Umbilical cord (tissue), 2 donors: ENCODE results near the gene KARS1. TPM values are rescaled to one million over a fixed set of nuclear protein-coding genes. Genes with fewer than 3 reads are reported as not detected.

ENCODE experiments used
- DNase-seq: peaks from one replicate; pipeline ENCODE4 v3.0.0-alpha.2; 2015; ENCODE audit warnings: low spot score
- total RNA-seq: library from RNA; depleted of rRNA; stranded (reverse); fragments of >200 nt; gene quantifications from one replicate; pipeline ENCODE4 v1.2.3, GENCODE V29; 2014; ENCODE audit warnings: low replicate concordance; ENCODE audit not compliant: insufficient read depth

KARS1 gene
- total RNA-seq, result 92.7 TPM

GRCh38 chr16:75647492-75648264 lies at the start of gene KARS1, which contains the start of gene TERF2IP:
Gene KARS1 (minus strand): TSS chr16:75647665. CDS start chr16:75647639, 26 bp downstream.
Gene TERF2IP (plus strand): TSS chr16:75647773. CDS start chr16:75647883, 110 bp downstream.
- peak; percentile 97 for DNase-seq

DNA sequence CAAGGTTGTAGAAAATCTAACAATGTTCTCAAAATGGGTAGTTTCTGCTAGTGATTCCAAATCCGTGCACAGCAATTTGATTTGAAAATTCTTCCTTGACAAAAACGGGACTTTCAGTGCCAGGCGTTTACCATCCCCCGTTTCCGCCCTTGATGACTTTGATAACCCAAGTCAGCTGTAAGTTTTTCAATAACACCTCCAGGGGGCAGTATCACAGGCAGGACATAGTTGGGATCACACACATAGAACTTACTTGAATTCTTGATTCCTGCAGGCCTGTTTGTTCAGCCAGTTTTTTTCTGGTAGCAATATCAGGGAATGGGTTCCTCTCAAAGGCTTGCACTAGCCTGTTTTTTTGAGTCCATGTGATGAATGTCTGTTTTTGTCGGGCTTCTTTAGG lies 48.2 kb upstream of the KARS1 start:
- DNase-seq, result no peak

GRCh38 chr16:75687361-75687760 lies 39.9 kb upstream of the KARS1 start:
- DNase-seq, result no peak

DNA sequence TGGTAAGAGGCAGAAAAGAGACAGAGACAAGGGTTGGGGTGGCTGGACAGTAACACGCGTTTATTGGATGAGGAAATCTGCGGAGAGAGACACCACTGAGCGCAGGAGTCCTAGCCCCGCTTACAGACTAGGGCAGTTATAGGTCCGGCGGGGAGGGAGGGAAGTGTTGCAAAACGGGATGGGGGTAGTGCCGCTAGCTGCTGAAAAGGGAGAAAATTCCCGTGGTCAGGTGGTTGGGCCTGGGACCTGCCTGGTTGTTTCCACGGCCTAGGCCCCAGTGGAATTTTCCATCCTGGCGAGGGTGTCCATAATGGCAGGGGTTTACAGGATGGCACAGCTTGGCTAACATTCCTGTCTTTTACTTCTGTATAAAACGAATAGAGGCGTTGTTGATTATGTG lies 34.8 kb upstream of the KARS1 start:
- DNase-seq, result no peak

- DNase-seq, result no peak
These were observed 31.9 kb upstream of the KARS1 start for GRCh38 chr16:75679366-75679765.

GRCh38 chr16:75676909-75677308 lies 29.4 kb upstream of the KARS1 start, which contains the start of gene CPHXL2:
Gene CPHXL2 (minus strand): TSS chr16:75677009. CDS start chr16:75676999, 10 bp downstream.
- DNase-seq, result no peak

- DNase-seq, result no peak
These were observed 20.0 kb upstream of the KARS1 start for GRCh38 chr16:75667503-75667902.

GRCh38 chr16:75660726-75661302 lies 13.3 kb upstream of the KARS1 start:
- no peak for DNase-seq

- DNase-seq, result no peak
These were observed 12.9 kb upstream of the KARS1 start for GRCh38 chr16:75660321-75660720.

DNA sequence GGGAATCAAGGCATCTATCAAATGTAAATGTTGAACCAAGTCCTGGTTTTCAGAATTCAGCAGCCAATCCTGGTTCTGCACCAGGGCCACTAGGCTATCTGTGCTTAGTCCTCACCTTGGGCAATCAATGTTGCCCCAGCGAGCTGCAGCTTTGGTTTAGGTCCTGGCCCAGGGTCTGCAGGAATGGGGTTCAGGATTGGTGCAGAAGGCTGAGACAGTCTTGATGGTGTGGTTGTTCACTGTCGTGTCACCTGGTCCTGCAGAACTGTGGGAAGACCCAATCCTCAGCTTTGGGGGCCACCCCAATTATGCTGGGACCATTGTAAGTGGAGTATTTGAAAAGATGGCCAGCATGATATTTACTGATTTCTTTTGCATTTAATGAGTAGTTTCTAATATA lies 10.7 kb upstream of the KARS1 start:
- no peak for DNase-seq

DNA sequence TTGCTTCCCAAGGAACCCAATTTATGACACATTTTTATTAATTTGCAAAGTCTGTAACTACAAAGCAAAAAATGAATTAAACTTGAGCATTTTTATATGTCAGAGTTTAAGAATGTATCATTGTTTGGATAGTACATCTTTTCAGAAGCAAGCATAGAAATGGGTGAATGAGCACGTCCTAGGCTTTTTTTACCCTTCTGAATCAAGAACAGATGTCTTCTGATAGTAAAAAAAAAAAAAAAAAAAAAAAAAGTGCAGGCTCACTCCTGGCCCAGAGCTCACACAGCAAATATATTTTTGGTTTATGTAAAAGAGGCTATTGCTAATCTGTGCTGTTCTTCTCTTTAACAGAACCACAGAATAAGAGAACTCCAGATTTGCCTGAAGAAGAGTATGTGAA lies 6.5 kb upstream of the KARS1 start:
- DNase-seq, result no peak

GRCh38 chr16:75648265-75649076 lies 1.0 kb upstream of the KARS1 start:
- DNase-seq, result peak; percentile 83

DNA sequence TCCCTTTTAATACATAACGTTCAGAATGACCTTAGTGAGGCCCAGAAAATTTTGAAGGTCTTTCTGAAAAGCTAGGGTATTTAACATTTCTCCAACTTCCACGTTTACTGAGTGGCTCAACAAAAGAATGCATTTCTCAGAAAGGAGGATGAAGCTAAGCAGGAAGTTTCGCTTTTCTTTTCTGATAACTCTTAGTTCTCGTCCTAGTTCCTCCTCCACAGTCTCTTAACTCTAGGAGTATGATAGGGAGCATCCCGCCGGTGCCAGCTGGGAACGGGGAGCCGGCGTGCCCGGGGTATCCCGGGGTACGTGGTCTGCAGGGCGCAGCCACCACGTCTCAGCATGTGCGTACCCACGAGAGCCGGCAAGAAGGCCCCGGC lies 363 bp downstream of the KARS1 start:
- no peak for DNase-seq

DNA sequence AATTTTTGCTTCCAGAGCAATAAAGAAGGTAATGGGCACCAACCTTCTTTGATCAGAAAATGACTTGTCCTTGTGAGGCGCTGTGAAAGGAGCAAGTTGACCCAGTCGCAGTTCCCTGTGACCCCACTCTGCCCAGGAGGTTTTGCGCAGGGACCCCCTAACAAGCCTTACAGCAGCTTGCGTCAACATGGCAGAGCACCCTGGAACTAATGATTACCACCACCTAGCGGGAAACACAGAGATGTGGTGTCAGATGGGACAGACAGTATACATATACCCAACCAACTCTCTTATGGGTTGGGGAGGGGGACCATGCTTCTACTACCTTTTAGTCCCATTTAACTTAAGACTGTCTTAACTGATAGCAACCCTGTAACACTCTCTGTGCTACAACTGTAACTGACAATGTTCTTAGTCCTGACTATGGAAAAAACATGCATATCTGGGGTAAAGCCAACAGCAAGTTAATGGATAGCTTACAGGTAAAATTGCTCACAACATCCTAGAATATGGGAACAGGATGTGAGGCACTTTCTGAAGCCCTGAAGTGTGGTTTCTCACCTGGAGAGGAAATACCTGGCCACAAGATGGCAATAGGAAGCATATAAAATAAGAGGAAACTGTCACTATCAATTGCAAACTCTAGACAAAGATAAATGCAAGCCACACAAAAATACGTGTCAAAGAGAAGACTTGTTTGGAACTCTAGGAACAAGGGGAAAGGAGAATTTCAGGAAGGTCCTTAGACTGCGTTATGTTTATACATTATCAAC lies 3.0 kb downstream of the KARS1 start:
- no peak for DNase-seq

- DNase-seq, result no peak
These were observed 6.9 kb downstream of the KARS1 start for GRCh38 chr16:75640598-75640997.

DNA sequence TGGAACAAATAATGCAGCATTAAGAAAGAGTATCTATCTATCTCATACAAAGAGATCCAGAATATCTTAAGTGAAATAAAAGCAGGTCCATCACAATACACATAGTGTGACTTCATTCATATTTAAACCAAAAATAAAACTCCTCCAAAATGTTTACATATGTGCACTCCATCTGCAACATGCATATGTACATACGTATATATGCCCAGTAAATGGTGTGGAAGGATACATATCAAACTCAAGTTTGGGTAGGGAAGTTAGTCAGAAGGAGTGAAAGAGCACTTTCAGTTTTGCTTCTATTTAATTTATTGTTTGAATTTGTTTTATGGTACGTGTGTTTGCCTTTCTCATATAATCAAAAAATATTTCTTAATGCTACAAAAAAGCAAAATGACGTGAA lies 12.4 kb downstream of the KARS1 start:
- no peak for DNase-seq

DNA sequence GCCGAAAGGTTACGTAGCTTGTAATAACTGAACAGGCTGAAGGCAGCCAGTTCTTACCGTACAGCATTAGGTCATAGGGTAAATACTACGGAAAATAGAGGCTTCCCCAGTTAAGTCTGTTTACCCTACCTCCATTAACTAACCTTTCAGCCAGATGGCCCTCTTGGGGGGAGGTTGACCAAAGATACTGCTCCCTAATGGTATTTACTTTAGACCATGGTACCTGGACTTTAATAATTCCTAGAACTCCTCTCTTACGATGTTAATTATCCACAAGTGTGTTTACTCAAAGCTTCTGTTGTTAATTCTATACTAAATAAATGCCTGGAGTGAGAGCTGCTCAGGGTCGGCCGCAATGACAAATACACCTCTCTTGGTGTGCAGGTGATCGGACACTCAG lies 14.6 kb downstream of the KARS1 start:
- DNase-seq, result no peak

- DNase-seq, result no peak
These were observed 17.4 kb downstream of the KARS1 start for GRCh38 chr16:75630052-75630451.

DNA sequence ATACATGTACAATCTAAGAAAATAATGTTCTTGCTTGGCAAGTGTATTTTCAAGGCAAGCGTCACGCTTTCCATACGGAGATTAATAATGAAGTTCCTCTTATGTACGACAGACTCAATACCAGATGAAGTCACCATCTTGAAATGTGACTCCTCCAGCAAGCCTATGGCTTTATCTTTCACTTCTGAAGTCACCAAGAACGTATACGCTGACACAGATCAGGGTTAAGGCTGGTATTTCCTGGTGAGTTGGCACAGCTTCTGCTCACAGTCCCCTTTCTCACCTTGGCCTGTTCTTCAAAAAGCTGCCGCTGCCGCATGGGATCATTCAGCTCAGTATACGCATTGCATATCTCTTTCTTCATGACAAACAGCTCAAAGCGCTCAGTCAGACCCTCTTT lies 18.3 kb downstream of the KARS1 start:
- no peak for DNase-seq

GRCh38 chr16:75628351-75628750 lies 19.1 kb downstream of the KARS1 start:
- no peak for DNase-seq

GRCh38 chr16:75627851-75628250 lies 19.6 kb downstream of the KARS1 start:
- no peak for DNase-seq

GRCh38 chr16:75626806-75627205 lies 20.7 kb downstream of the KARS1 start:
- DNase-seq, result no peak
